Measurements from ENCODE around the gene SNX19. TPM values are rescaled to one million over a fixed set of nuclear protein-coding genes. Genes with fewer than 3 reads are reported as not detected.

Gene SNX19
- total RNA-seq, 1 experiment from 2014 or later = 28.7 TPM

DNA sequence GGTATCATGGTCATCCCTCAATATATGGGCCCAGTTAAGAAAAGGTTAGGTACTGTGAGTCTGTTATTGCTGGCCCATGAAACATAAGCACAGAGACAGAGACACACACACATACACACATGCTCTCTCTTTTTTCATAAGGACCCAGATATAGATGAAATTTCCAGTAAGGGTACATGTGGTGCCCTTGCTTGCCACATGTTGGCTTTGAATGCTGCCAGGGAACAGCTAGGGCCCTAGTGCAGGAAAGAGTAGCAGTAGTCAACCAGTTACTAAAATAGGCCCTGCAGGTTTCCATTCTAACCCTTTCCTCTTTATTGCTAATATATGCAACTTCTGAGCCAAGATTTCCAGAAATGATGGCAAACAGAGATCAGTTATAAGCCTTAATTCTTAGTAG is 9.1 kb downstream of the SNX19 start:
- no peak for DNase-seq (ENCODE audit: extremely low read depth, low read depth)

DNA sequence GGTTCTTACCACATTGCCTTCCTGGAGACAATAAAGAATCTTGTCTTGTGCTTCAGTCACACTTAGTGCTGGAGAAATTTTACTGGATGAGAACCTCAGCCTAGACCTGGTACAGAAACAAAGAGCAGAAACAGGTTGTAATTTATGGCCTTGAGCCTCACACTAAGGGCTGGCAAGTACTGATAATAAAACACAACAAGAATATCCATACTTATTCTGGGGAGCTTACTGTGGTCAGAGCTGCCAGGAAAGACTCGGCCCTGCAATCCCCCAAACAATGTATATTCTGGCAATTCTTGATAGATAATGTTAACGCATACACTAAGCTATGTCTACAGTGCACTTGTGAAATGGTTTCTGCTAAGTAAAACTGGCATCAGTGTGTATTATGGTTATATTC is 9.7 kb downstream of the SNX19 start:
- DNase-seq (ENCODE audit: extremely low read depth, low read depth) = no peak

- DNase-seq (ENCODE audit: extremely low read depth, low read depth) = no peak
These were observed 10.8 kb downstream of the SNX19 start for GRCh38 chr11:130905512-130905911.

- DNase-seq (ENCODE audit: extremely low read depth, low read depth) = peak; percentile 11
These were observed 11.9 kb downstream of the SNX19 start for GRCh38 chr11:130904380-130904779.

- DNase-seq (ENCODE audit: extremely low read depth, low read depth) = no peak
These were observed 13.9 kb downstream of the SNX19 start for GRCh38 chr11:130902380-130902779.

- DNase-seq (ENCODE audit: extremely low read depth, low read depth) = no peak
These were observed 17.2 kb downstream of the SNX19 start for GRCh38 chr11:130899106-130899505.

DNA sequence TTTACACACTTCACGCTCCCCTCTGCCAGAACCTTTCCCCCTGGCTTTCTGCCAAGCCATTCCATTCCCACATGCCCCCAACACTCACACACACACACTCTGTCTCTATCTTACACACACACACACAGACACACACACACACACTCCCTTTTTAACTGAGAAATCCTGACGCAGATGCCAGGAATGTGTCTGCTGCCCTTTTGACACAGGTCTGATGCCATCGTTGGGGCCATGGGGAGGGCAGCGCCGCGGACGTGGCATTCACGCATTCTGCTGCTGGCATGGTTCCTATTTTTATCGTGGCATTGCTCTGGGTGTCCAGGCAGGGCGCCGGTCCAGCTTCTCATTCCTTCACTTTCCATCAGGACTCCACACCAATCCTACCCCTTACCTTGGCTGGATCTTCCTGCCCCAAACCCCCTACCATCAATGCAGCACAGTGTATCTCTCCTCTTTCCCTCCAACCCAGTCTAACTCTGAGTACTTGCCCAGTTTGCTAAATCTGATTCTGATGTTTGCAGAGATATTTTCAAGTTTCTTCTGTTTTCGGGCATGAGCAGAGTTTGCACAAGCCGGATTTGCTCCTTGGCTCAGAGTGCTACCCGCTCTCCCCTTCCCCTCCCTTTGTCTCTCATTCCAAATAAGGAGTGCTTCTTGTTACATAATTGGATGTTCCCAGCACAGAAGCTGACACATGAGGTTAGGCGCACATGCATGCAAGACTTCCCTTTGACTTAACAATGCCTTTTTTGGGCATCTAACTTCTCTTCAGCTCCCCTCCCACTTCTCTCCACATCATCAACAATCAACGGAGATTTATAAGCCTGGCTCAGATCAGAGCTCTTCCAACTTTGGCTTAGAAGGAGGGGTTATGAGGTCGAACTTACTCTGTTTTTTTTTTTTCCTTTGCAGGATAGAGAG is 18.8 kb downstream of the SNX19 start:
- peak; percentile 90 for DNase-seq (ENCODE audit: extremely low read depth, low read depth)

DNA sequence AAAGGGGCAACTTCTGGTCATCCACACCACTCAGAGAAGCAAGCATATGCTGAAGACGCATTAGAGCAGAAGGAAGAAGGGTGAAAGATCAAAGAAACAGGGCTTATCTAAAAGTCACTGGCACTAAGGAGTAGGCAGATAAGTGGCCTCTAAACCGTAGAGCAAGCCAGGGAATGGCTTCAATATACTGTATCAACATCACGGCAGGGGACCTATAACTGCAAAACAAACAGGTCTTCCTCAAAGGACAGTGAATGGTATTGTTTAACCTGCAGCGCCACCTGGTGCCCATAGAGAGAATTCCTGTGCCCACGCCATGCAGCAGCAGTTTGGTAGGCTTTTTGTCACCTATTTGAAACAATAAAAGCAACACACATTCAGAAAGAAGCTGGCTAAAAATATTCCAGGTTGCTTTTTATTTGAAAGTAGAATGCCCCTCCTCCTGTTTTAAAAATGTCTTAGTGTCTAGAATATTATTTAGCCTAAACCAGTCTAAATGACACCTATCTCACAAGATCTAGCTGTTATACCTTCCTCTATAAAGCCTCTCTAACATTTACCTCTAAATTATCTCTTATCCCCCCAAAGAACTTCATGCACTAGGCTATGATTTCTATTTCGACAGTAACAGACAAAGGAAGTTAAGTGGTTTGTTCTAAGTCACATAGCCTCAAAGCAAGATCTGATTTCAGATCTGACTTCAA is 21.8 kb downstream of the SNX19 start:
- peak; percentile 62 for DNase-seq (ENCODE audit: extremely low read depth, low read depth)

GRCh38 chr11:130892861-130893260 is 23.4 kb downstream of the SNX19 start:
- DNase-seq (ENCODE audit: extremely low read depth, low read depth) = no peak

DNA sequence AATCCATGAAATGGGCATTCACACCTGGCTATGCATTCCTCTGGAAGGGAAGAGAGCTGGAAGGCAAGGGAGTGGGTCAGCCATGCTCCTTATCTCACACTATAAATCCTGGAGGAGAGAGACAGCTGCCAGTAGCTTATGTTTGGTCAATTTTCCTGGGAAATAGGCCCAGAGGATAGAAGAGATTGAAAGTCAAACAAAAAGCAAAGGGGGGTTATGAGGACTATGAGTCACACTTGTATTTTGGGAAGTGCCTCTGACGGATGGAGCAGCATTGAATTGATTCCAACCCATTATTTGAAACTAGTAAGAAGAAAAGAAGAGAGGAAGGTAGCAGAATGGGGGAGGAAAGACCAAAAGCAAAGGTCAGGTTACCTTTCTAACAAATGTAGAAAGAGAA is 25.0 kb downstream of the SNX19 start:
- DNase-seq (ENCODE audit: extremely low read depth, low read depth) = no peak

DNA sequence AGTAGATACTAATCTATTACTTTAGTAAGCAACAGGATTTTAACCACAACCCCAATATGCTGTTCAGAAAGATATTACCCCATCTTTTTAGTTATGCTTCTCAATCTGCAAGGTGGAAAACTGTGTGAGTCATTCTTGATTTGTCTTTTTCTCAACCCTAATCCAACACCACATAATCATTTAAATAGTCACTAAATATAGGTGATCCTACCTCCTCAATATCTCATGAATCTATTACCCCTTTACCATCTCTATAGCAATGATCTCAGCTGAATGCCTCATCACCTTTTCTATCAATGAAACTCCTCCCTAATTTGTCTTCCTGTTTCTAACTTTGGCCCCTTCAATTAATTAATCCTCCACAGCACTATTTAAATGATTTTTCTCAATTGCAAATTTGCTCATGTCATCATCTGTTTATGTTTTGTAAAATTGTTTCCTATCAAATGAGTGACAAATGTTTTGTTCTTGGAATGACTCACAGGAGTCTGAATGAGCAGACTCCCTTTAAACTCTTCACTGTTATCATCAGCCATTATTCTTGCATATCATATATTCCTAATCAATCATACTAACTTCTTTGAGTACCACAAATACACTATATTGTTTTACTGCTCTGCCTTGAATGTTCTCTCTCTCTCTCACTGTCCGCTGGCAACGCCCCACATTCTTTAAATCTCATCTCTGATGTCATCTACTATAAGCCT is 26.1 kb downstream of the SNX19 start:
- DNase-seq (ENCODE audit: extremely low read depth, low read depth) = no peak

- DNase-seq (ENCODE audit: extremely low read depth, low read depth) = no peak
These were observed 27.5 kb downstream of the SNX19 start for GRCh38 chr11:130888790-130889189.

DNA sequence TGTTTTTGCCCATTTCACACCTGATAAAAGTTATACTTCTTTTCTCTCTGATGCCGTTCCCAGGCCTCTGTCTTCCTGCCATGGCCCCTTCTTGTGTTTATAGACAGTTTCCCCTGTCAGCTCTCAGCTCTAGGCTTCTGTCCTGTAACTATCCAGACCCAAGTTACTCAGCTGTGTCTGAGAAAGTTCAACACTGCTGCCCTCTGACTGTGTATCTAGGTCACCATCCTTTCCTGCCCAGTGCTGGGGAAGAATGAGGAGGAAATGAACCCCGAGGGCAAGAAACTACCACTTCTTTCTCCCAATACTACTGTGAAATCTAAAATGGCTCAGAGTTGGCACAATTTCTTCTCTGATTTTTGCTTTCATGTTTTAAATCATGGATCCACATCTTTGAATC is 29.6 kb downstream of the SNX19 start:
- no peak for DNase-seq (ENCODE audit: extremely low read depth, low read depth)

- no peak for DNase-seq (ENCODE audit: extremely low read depth, low read depth)
These were observed 34.1 kb downstream of the SNX19 start for GRCh38 chr11:130882138-130882551.

- no peak for DNase-seq (ENCODE audit: extremely low read depth, low read depth)
These were observed 34.7 kb downstream of the SNX19 start for GRCh38 chr11:130881475-130882137.

DNA sequence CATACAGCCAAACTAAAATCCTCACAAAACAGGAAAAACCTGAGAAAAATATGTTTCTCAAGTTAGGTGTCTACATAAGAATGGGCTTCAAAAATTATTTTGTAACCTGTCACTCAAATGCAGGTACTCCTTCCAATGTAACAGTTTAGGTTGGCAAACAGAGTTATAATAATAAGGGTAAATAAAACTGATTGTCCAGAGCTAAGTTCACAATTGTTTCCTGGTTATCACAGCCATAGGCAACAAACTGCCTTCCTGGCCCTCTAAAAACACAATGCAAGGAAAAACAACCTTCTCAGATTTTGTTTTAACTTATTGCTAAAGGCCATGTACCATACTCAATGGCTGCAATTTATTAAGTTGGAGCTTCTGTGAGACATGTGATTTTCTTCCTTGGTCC is 36.4 kb downstream of the SNX19 start:
- no peak for DNase-seq (ENCODE audit: extremely low read depth, low read depth)

- peak; percentile 4 for DNase-seq (ENCODE audit: extremely low read depth, low read depth)
These were observed 39.1 kb downstream of the SNX19 start for GRCh38 chr11:130876931-130877915.

DNA sequence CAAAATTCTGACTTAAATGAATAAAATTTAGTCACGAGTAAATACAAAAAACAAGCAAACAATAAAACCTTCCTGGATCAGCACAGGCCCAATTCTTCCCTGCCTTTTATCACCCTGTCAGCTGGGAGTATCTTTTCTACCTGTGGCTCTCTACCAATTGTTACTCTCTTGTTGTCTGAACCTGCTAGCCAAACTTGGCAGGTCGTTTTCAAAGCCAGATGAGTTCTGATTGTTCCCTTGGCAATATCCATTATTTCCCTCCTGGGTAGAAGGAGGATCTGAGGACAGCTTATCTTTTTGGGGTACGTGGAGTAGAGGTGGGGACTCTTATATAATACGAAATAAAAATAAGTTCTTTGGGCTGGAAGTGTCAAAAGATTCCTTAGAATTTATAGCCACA is 40.2 kb downstream of the SNX19 start:
- no peak for DNase-seq (ENCODE audit: extremely low read depth, low read depth)

- no peak for DNase-seq (ENCODE audit: extremely low read depth, low read depth)
These were observed 41.2 kb downstream of the SNX19 start for GRCh38 chr11:130874955-130875531.
